ENCODE results near the gene TMEM72.

Gene TMEM72

GRCh38 chr10:44935201-44935965 lies 24.2 kb downstream of the TMEM72 start:
- no peak for DNase-seq

DNA sequence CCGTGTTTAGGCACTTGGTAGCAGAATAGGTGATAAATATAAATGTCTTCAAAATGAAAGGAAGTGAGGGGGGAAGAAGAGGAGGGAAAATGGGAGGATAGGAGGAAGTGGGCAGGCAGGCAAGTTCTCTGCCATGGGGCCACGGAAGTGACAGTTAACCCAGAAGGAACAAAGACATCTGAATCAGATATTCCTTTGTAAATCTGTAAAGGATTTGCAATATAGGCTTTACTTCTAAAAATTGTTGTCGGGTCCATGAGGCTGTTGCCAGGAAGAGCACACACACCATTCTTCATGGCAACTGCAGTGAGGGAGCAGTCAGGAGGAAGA lies 24.8 kb downstream of the TMEM72 start:
- no peak for DNase-seq

DNA sequence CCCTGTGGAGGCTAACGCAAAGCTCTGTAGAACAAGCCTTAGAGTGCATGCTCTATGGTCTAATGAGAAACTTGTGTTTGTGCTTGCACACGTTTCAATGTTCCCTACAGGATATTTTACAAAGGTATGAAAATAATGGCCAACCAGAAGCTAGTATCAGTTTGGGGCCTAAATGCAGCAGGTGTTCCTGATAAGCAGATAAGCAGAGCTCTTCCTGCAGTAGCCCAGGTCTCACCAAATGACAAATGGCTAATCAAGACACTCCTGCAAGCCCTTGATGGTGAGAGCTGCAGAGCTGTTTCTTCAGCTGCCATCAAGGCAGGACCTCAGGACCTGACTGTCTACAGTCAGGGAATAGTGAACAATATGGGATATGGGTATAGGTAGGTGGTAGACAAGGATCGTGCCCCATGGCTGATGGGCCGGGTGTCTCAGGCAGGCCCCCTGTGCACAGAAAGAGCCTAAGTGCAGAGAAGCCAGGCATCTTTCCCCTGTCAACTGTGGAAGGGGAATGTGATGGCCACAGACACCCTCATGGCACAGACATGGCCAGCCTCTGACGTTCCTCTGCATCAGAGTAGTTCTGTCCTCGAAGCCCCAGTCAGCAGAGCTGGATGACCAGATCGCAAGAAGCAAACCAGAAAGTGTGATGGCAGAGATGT lies 25.3 kb downstream of the TMEM72 start:
- DNase-seq = no peak

GRCh38 chr10:44937196-44938005 lies 26.3 kb downstream of the TMEM72 start:
- DNase-seq = no peak

- DNase-seq = no peak
Measured at GRCh38 chr10:44938956-44939355, 27.8 kb downstream of the TMEM72 start.

DNA sequence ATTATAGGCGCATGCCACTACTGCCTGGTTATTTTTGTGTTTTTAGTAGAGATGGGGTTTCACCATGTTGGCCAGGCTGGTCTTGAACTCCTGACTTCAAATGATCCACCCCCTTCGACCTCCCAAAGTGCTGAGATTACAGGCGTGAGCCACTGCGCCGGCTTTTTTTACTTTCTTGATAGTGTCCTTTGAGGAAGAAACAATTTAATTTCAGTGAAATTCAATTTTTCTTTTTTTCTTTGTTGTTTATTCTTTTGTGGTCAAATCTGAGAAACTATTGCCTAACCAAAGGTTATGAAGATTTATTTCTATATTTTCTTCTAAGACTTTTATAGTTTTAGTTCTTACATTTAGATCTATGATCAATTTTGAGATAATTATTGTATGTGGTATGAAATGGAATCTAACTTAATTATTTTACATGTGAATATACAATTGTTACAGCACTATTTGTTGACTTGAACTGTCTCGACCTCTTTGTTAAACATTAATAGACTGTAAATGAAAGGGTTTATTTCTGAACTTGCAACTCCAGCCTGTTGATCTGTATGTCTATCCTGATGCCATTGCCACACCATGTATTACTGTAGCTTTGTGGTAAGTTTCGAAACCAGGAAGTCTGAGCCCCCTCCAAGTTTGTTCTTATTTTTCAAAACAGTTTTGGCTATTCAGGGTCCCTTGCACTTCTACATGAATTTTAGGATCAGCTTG lies 28.7 kb downstream of the TMEM72 start:
- DNase-seq = no peak

DNA sequence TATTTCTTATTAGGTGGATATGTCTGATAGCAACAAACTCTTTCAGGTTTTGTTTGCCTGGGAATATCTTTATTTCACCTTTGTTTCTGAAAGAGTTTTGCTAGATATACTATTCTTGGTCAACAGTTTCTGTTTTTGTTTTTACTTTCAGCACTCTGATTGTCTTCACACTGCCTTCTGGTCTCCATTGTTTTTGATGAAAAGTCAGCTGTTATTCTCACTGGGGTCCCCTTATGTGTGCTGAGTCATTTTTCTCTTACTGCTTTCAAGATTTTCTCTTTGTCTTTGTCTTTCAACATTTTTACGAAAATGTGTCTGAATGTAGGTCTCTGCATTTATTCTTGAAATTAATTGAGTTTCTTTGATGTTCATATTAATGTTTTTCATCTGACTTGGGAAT lies 33.2 kb downstream of the TMEM72 start:
- no peak for DNase-seq

GRCh38 chr10:44946205-44946604 lies 35.1 kb downstream of the TMEM72 start:
- DNase-seq = no peak

DNA sequence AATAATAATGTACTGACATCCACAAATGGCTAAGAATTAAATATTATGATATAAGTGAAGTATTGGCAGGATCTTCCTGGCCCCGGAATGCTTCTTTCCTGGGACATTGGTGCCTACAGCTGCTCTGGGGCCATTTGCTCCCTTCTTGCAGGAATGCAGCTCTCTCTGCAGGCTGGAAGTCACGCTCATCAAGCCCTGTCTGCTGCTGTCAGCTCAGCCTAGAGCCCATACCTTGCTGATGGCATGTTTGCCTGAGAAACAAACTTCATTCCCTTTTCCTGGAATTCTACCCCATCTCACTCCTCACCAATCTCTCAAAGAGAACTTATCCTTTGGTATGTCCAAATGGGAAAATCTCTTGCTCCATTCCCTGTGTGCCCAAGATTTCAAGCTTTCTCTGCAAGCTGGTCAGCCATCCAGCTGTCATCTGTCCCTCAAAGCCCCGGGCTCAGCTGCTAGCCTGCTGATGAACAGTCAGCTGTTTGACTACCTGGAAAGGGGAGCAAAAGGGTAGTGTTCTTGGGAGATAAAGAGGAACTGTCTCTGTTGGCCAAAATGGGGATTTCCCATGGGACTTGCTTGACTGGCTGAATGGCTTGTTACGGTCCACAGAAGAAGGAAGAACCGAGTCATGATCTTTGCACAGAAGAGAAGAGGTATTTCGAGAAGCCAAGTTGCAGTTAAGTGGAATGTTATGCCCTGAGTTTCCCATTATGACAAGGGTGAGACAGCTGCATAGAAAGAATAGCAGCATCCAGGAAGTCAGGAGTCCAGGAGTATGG lies 36.4 kb downstream of the TMEM72 start:
- no peak for DNase-seq

GRCh38 chr10:44948642-44949041 lies 37.5 kb downstream of the TMEM72 start:
- no peak for DNase-seq

DNA sequence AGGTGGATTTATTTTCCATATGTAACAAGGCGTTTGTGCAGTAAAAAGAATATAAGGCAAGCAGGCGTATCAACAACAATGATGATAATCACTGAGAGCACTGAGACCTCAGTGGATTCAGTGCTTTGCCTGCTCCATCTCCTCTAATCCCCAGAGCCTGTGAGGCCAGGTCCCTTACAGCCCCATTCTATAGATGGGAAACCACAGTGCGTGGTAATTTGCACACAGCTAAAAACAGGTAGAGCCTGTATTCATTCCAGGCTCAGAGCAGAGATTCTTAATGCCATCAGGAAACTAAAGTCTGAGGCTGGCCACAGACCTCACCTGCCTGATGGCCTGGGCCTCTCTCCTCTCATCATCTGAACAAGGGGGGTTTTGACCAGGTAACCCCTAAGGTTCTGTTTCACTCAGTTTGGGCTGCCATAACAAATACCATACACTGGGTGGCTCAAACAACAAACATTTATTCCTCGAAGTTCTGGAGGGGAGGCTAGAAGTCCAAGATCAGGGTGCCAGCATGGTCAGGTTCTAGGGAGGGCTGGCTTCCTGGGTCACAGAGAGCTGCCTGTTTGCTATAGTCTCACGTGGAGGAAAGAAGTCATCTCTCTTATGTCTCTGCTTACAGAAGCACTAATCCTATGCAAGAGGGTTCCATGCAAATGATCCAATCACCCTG lies 38.1 kb downstream of the TMEM72 start:
- DNase-seq = no peak

GRCh38 chr10:44949915-44950314 lies 38.8 kb downstream of the TMEM72 start:
- DNase-seq = no peak

- no peak for DNase-seq
Measured at GRCh38 chr10:44950326-44951225, 39.4 kb downstream of the TMEM72 start.

DNA sequence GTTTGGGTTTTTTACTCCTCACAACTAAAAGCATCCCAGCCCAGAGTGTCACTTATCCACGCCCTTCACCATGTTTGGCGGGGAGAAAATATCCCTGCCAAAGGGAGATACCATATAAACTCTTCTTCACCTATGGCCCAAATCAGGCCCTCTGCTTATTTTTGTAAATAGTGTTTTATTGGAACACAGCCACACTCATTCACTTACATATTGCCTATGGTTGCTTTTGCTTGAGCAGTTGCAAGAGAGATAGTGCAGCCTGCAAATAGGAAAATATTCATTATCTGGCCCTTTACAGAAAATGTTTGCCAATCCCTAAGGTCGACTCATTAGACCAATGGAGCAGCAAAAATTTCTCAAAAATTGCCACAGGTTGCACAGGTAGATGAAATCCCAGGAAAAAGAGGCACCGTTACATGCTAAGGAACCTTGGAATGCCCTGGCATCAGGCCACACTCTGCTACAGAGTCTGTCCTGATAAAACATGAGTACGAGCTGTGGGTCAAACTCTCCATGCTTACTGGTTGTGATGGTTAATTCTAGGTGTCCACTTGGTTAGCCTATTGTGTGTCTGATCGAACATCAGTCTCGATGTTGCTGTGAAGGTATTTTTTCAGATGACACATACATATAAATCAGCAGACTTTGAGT lies 40.6 kb downstream of the TMEM72 start:
- no peak for DNase-seq

GRCh38 chr10:44952779-44953231 lies 41.7 kb downstream of the TMEM72 start:
- no peak for DNase-seq

DNA sequence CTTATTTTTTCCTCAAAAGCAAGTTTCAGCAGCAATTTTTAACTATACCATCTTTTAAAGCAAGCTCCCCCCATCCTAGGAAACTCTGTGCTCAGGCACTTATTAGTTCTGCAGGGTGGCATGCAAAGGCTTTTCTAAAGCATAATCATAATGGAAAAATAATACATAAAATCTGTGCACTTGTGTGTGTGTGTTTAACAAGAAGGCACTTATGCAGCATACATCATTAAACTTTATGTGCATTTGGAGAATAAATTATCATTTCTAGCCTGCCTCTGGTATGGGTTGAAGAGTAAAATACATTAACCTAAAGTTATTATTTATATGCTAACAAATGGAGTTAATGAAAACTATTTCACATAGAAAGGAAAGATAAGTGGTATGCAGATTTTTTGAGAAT lies 42.9 kb downstream of the TMEM72 start:
- DNase-seq = no peak

GRCh38 chr10:44954962-44955361 lies 43.8 kb downstream of the TMEM72 start:
- DNase-seq = no peak

GRCh38 chr10:44955413-44956070 lies 44.4 kb downstream of the TMEM72 start:
- DNase-seq = no peak

DNA sequence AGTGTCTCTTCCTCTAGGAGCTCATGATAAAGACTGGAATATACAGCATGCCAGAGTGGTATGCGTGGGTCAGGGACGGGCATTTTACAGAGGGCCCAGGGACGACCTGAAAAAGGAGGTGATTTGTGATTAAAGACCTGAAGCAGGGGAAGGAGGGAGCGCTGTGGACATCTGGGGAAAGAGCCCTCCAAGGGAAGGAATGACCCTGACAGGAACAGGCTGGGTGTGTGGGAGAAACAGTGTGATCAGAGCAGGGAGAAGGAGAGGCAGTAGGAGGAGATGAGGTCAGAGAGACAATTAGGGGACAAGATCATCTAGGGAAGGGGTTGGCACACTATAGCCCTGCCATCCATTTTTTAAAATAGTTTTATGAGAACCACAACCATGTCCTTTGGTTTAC lies 45.1 kb downstream of the TMEM72 start:
- no peak for DNase-seq
